HTR-8/SVneo (cell line): ENCODE data around the gene LASP1.
A peak's percentile ranks its signal among the peaks of the same experiment; 100 is the strongest.
"Not testable (repeated sequence)": the region's sequence is repeated elsewhere in the genome, so short reads cannot be mapped to it uniquely, and the experiment has no call there.

Source experiments
- DNase-seq: peaks from one replicate; pipeline ENCODE4 v3.0.0; 2011; ENCODE audit warnings: low spot score, mixed read lengths; ENCODE audit not compliant: insufficient read length
- FAIRE-seq: peaks from 2 replicates; lab custom pipeline; 2011; peaks lifted over from hg19 to GRCh38; lab: Jason Lieb, UNC

The LASP1 gene

GRCh38 chr17:38869526-38870258 is at the start of gene LASP1:
Gene LASP1 (plus strand): TSS chr17:38870058. CDS start chr17:38870190, 132 bp downstream.
- peak; percentile 90 for DNase-seq
- peak; percentile 98 for FAIRE-seq

- DNase-seq (peak; percentile 96), FAIRE-seq (no peak)
Measured at GRCh38 chr17:38824899-38825761, 44.7 kb upstream of the LASP1 start, which contains the start of gene CWC25. Gene CWC25 (minus strand): TSS chr17:38825321. CDS start chr17:38825183, 138 bp downstream.

GRCh38 chr17:38825762-38826247 is 44.1 kb upstream of the LASP1 start:
- DNase-seq (no peak), FAIRE-seq (no peak)

GRCh38 chr17:38844261-38844757 is 25.5 kb upstream of the LASP1 start:
- DNase-seq = no peak
- peak; percentile 31 for FAIRE-seq

GRCh38 chr17:38848557-38848891 is 21.3 kb upstream of the LASP1 start:
- DNase-seq = no peak
- FAIRE-seq = no peak

- DNase-seq = no peak
- no peak for FAIRE-seq
Measured at GRCh38 chr17:38848939-38849605, 20.8 kb upstream of the LASP1 start.

GRCh38 chr17:38850374-38850773 is 19.5 kb upstream of the LASP1 start:
- DNase-seq (no peak), FAIRE-seq (no peak)

- FAIRE-seq (no peak), DNase-seq (no peak)
Measured at GRCh38 chr17:38851434-38851833, 18.4 kb upstream of the LASP1 start.

GRCh38 chr17:38852771-38853291 is 17.0 kb upstream of the LASP1 start:
- no peak for FAIRE-seq
- DNase-seq = no peak

- DNase-seq (peak; percentile 95), FAIRE-seq (peak; percentile 79)
Measured at GRCh38 chr17:38853292-38854219, 16.3 kb upstream of the LASP1 start, which contains the start of gene RPL23. Gene RPL23 (minus strand): TSS chr17:38853721. CDS start chr17:38853710, 11 bp downstream.

GRCh38 chr17:38855101-38855714 is 14.7 kb upstream of the LASP1 start:
- not testable (repeated sequence) for DNase-seq, FAIRE-seq

- DNase-seq (no peak), FAIRE-seq (no peak)
Measured at GRCh38 chr17:38857271-38857670, 12.6 kb upstream of the LASP1 start.

- no peak for DNase-seq
- no peak for FAIRE-seq
Measured at GRCh38 chr17:38861399-38861843, 8.4 kb upstream of the LASP1 start.

GRCh38 chr17:38864636-38865398 is 5.0 kb upstream of the LASP1 start:
- peak; percentile 61 for DNase-seq
- FAIRE-seq = no peak

GRCh38 chr17:38867179-38867967 is 2.5 kb upstream of the LASP1 start:
- DNase-seq = no peak
- FAIRE-seq = no peak

- FAIRE-seq (no peak), DNase-seq (no peak)
Measured at GRCh38 chr17:38867968-38868816, 1.7 kb upstream of the LASP1 start.
